GM23338 (cell line): ENCODE data around the gene GPANK1. TPM values are rescaled to one million over a fixed set of nuclear protein-coding genes. Genes with fewer than 3 reads are reported as not detected.

Experiments used
- ATAC-seq: fragments of 200-7000 bp; cut with Tn5 transposase; 3 replicates; pipeline ENCODE4 v1.9.1; 2020
- DNase-seq: peaks from one replicate; pipeline ENCODE4 v3.0.0-alpha.2; 2015; ENCODE audit warnings: low spot score
- H2AFZ ChIP-seq: fragments of 200-600 bp; sonication (generic); 2 replicates; pipeline ENCODE4 v1.8.0; 2016; ENCODE audit warnings: antibody characterized with exemption, mild to moderate bottlenecking, moderate library complexity
- H3F3A ChIP-seq: fragments of 200-600 bp; sonication (generic); replicated peaks from 2 replicates; pipeline ENCODE4 v1.8.0; 2017; ENCODE audit warnings: antibody characterized with exemption, mixed run types, low read depth
- H3K27ac ChIP-seq: fragments of 200-600 bp; sonication (generic); 2 replicates; pipeline ENCODE4 v1.6.1; 2016; ENCODE audit warnings: low read depth
- H3K27me3 ChIP-seq: fragments of 200-600 bp; sonication (generic); 2 replicates; pipeline ENCODE4 v1.8.0; 2016; ENCODE audit warnings: mild to moderate bottlenecking, mixed run types, moderate library complexity; ENCODE audit not compliant: insufficient read depth
- H3K36me3 ChIP-seq: fragments of 200-600 bp; sonication (generic); 2 replicates; pipeline ENCODE4 v1.8.0; 2016; ENCODE audit warnings: mild to moderate bottlenecking; ENCODE audit not compliant: insufficient read depth
- H3K4me1 ChIP-seq: fragments of 200-600 bp; sonication (generic); 2 replicates; pipeline ENCODE4 v1.8.0; 2016; ENCODE audit warnings: mild to moderate bottlenecking, moderate library complexity; ENCODE audit not compliant: insufficient read depth
- H3K4me2 ChIP-seq: fragments of 200-600 bp; sonication (generic); 2 replicates; pipeline ENCODE4 v1.7.1; 2017; ENCODE audit warnings: mixed run types
- H3K4me3 ChIP-seq: fragments of 200-600 bp; sonication (generic); 2 replicates; pipeline ENCODE4 v1.6.1; 2016; ENCODE audit warnings: mixed run types
- H3K79me2 ChIP-seq: fragments of 200-600 bp; sonication (generic); replicated peaks from 2 replicates; pipeline ENCODE4 v1.8.0; 2017; ENCODE audit warnings: mild to moderate bottlenecking; ENCODE audit not compliant: insufficient read depth
- H3K9me2 ChIP-seq: fragments of 200-600 bp; sonication (generic); 2 replicates; pipeline ENCODE4 v1.8.0; 2017; ENCODE audit not compliant: insufficient read depth
- H4K20me1 ChIP-seq: fragments of 200-600 bp; sonication (generic); replicated peaks from 2 replicates; pipeline ENCODE4 v1.8.0; 2017; ENCODE audit warnings: mild to moderate bottlenecking; ENCODE audit not compliant: insufficient read depth
- H3K27ac Mint-ChIP-seq: 2 replicates; pipeline ENCODE4 v1.8.0; 2020; ENCODE audit warnings: inconsistent platforms, mild to moderate bottlenecking, moderate library complexity, mixed read lengths
- H3K27me3 Mint-ChIP-seq: 3 replicates; pipeline ENCODE4 v1.8.0; 2022; ENCODE audit warnings: low read depth, mild to moderate bottlenecking, moderate library complexity, mixed read lengths, inconsistent platforms; ENCODE audit not compliant: insufficient read depth, poor library complexity
- H3K36me3 Mint-ChIP-seq: 3 replicates; pipeline ENCODE4 v1.8.0; 2021; ENCODE audit warnings: low read depth, mild to moderate bottlenecking, inconsistent platforms, moderate library complexity, mixed read lengths
- H3K4me1 Mint-ChIP-seq: 3 replicates; pipeline ENCODE4 v1.8.0; 2020; ENCODE audit warnings: mild to moderate bottlenecking, inconsistent platforms, mixed read lengths
- H3K4me3 Mint-ChIP-seq: 3 replicates; pipeline ENCODE4 v1.8.0; 2021; ENCODE audit warnings: moderate library complexity, mild to moderate bottlenecking, inconsistent platforms, mixed read lengths
- H3K9me3 Mint-ChIP-seq: 3 replicates; pipeline ENCODE4 v1.8.0; 2020; ENCODE audit warnings: moderate library complexity, mild to moderate bottlenecking, inconsistent platforms, mixed read lengths
- CREB1 ChIP-seq: fragments of 250-450 bp; sonication (Bioruptor Pico); IDR thresholded peaks from 2 replicates; pipeline ENCODE4 v1.5.0; 2020; ENCODE audit warnings: low read depth, mild to moderate bottlenecking, moderate library complexity
- CTCF ChIP-seq, 2 experiments: fragments of 200-600 bp in 1 of 2; sonication (generic) in 1 of 2; conservative IDR thresholded peaks; 2 replicates each; pipeline versions ENCODE4 v1.5.1 to v1.6.1; 2016 to 2017; ENCODE audit warnings: antibody characterized with exemption in 2 of 2, low read depth in 2 of 2, mild to moderate bottlenecking in 2 of 2, moderate library complexity in 1 of 2
- ETS1 ChIP-seq: IDR thresholded peaks from 2 replicates; pipeline ENCODE4 v1.6.1; 2016; ENCODE audit warnings: antibody characterized with exemption
- EZH2 ChIP-seq: fragments of 200-600 bp; sonication (generic); IDR thresholded peaks from one replicate; pipeline ENCODE4 v1.8.0; 2017; ENCODE audit warnings: antibody characterized with exemption, mild to moderate bottlenecking, low read depth; ENCODE audit not compliant: unreplicated experiment
- polyA plus RNA-seq: library from polyadenylated mRNA; unstranded; fragments of >200 nt; fragmentation: Nextera tagmentation; extraction: Ambion mirVana; gene quantifications from 2 replicates; pipeline ENCODE4 v1.2.1, GENCODE V29; 2016
- total RNA-seq: library from RNA; depleted of rRNA; stranded (reverse); fragments of >200 nt; shearing (Covaris generic); gene quantifications from 2 replicates; pipeline ENCODE4 v1.2.3, GENCODE V29; 2014
- TF ChIP-seq, protein P1 (sequence below): fragments of 250-450 bp; sonication (Bioruptor Pico); IDR thresholded peaks from 2 replicates; pipeline ENCODE4 v1.5.0; 2020; ENCODE audit warnings: mild to moderate bottlenecking, moderate library complexity

Gene GPANK1
- total and polyA plus RNA-seq, 2 experiments from 2014 or later = 27.1 to 49.2 TPM

GRCh38 chr6:31691078-31691463, 26.3 kb upstream of the GPANK1 start (continued):
- TF ChIP-seq, protein P1, sequence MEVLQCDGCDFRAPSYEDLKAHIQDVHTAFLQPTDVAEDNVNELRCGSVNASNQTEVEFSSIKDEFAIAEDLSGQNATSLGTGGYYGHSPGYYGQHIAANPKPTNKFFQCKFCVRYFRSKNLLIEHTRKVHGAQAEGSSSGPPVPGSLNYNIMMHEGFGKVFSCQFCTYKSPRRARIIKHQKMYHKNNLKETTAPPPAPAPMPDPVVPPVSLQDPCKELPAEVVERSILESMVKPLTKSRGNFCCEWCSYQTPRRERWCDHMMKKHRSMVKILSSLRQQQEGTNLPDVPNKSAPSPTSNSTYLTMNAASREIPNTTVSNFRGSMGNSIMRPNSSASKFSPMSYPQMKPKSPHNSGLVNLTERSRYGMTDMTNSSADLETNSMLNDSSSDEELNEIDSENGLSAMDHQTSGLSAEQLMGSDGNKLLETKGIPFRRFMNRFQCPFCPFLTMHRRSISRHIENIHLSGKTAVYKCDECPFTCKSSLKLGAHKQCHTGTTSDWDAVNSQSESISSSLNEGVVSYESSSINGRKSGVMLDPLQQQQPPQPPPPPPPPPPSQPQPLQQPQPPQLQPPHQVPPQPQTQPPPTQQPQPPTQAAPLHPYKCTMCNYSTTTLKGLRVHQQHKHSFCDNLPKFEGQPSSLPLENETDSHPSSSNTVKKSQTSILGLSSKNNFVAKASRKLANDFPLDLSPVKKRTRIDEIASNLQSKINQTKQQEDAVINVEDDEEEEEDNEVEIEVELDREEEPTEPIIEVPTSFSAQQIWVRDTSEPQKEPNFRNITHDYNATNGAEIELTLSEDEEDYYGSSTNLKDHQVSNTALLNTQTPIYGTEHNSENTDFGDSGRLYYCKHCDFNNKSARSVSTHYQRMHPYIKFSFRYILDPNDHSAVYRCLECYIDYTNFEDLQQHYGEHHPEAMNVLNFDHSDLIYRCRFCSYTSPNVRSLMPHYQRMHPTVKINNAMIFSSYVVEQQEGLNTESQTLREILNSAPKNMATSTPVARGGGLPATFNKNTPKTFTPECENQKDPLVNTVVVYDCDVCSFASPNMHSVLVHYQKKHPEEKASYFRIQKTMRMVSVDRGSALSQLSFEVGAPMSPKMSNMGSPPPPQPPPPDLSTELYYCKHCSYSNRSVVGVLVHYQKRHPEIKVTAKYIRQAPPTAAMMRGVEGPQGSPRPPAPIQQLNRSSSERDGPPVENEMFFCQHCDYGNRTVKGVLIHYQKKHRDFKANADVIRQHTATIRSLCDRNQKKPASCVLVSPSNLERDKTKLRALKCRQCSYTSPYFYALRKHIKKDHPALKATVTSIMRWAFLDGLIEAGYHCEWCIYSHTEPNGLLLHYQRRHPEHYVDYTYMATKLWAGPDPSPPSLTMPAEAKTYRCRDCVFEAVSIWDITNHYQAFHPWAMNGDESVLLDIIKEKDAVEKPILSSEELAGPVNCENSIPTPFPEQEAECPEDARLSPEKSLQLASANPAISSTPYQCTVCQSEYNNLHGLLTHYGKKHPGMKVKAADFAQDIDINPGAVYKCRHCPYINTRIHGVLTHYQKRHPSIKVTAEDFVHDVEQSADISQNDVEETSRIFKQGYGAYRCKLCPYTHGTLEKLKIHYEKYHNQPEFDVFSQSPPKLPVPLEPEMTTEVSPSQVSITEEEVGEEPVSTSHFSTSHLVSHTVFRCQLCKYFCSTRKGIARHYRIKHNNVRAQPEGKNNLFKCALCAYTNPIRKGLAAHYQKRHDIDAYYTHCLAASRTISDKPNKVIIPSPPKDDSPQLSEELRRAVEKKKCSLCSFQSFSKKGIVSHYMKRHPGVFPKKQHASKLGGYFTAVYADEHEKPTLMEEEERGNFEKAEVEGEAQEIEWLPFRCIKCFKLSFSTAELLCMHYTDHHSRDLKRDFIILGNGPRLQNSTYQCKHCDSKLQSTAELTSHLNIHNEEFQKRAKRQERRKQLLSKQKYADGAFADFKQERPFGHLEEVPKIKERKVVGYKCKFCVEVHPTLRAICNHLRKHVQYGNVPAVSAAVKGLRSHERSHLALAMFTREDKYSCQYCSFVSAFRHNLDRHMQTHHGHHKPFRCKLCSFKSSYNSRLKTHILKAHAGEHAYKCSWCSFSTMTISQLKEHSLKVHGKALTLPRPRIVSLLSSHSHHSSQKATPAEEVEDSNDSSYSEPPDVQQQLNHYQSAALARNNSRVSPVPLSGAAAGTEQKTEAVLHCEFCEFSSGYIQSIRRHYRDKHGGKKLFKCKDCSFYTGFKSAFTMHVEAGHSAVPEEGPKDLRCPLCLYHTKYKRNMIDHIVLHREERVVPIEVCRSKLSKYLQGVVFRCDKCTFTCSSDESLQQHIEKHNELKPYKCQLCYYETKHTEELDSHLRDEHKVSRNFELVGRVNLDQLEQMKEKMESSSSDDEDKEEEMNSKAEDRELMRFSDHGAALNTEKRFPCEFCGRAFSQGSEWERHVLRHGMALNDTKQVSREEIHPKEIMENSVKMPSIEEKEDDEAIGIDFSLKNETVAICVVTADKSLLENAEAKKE (CRISPR knock-in tag) = no peak

DNA sequence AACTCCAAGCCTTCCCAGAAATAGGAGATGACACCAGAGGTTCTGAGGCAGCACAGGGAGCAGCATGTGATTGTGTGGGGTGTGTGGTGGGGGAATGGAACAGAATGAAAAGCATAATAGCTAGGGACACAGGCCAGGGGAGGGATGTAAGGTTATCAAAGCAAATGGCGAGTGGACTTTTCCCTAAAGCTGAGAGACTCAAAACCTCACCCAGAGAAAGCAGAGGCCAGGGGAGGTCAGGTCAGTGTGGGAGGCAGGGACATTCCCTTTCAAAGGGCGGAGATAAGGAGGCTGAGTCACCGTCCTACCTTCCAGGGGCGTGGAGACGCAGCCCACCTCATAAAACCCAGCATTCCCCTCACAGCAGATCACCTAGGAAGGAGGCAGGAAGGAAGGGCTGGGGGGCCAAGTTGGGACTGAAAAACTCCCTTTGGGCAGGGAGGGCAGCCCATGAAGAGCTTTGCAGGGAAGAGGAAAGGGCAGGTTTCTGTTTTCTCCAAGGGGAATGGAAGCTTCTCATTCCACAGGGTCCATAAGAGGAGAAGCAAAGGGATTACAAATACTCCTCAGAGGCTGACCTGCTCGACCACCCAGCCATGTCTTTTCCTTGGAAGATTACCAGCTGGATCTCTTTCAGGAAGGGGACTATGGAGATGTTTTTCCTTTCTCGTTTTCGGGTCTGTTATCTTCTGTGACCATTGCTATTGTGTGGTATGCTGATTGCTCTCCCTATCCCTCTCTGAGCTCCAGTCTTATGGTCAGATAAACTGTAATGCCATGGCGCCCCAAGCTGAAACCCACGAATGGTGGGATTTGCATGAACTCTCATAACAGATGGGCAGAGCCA, 25.7 kb upstream of the GPANK1 start:
- H3K4me2 ChIP-seq = no peak overlapping the region
- no peaks in the 10 kb centered on the region for H3F3A ChIP-seq
- no peaks in the 10 kb centered on the region for H3K9me3 Mint-ChIP-seq
- H3K27me3 ChIP-seq = no peaks in the 10 kb centered on the region
- no peaks in the 10 kb centered on the region for H3K79me2 ChIP-seq
- H3K4me3 Mint-ChIP-seq = no peak overlapping the region
- H3K36me3 Mint-ChIP-seq = peaks cover 21% of the 10 kb centered on the region
- H3K4me3 ChIP-seq = no peak overlapping the region
- H3K36me3 ChIP-seq = peaks cover 6% of the 10 kb centered on the region; the same call in 1 of the 2 replicates
- ATAC-seq = no peak
- H3K27me3 Mint-ChIP-seq = peaks cover 6% of the 10 kb centered on the region
- H2AFZ ChIP-seq = no peak overlapping the region
- no peaks in the 10 kb centered on the region for H3K9me2 ChIP-seq
- H3K4me1 Mint-ChIP-seq = no peaks in the 10 kb centered on the region; the same call in 2 of the 3 replicates
- no peak for DNase-seq
- H3K27ac Mint-ChIP-seq = no peak overlapping the region
- no peaks in the 10 kb centered on the region for H4K20me1 ChIP-seq
- H3K4me1 ChIP-seq = no peaks in the 10 kb centered on the region
- no peak overlapping the region for H3K27ac ChIP-seq
- TF ChIP-seq EZH2 = no peak
- TF ChIP-seq CREB1 (CRISPR knock-in tag) = no peak
- TF ChIP-seq CTCF (conservative IDR thresholded peaks at IDR 0.05; ENCODE audit: low read depth in 2 of 2) = no peak
- no peak for TF ChIP-seq ETS1
